HUES6 (cell line): Measurements from ENCODE around the gene RBM7.

Experiments
- H3K27ac ChIP-seq: 2 replicates; pipeline ENCODE4 v1.7.0; 2013; ENCODE audit warnings: low read depth, mild to moderate bottlenecking, low read length, inconsistent platforms
- H3K27me3 ChIP-seq: 2 replicates; pipeline ENCODE4 v1.6.1; 2013; ENCODE audit warnings: low read length; ENCODE audit not compliant: control insufficient read depth, insufficient read depth
- H3K36me3 ChIP-seq: 2 replicates; pipeline ENCODE4 v1.6.1; 2013; ENCODE audit warnings: low read length; ENCODE audit not compliant: control insufficient read depth, insufficient read depth
- H3K4me1 ChIP-seq: 2 replicates; pipeline ENCODE4 v1.6.1; 2013; ENCODE audit warnings: low read length; ENCODE audit not compliant: control insufficient read depth, insufficient read depth
- H3K4me3 ChIP-seq: 2 replicates; pipeline ENCODE4 v1.5.1; 2013; ENCODE audit warnings: low read depth, low read length
- H3K9ac ChIP-seq: one replicate; pipeline ENCODE4 v1.6.1; 2013; ENCODE audit warnings: mild to moderate bottlenecking, low read length
- H3K9me3 ChIP-seq: 2 replicates; pipeline ENCODE4 v1.6.1; 2013; ENCODE audit warnings: low read depth, low read length; ENCODE audit not compliant: control insufficient read depth, insufficient read depth

The RBM7 gene

DNA sequence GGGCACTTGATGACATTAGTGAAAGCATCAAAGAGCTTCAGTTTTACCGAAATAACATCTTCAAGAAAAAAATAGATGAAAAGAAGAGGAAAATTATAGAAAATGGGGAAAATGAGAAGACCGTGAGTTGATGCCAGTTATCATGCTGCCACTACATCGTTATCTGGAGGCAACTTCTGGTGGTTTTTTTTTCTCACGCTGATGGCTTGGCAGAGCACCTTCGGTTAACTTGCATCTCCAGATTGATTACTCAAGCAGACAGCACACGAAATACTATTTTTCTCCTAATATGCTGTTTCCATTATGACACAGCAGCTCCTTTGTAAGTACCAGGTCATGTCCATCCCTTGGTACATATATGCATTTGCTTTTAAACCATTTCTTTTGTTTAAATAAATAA lies 49.4 kb downstream of the RBM7 start:
- Histone ChIP-seq H3K9me3 (no peaks in the 10 kb centered on the region), H3K4me1 (no peaks in the 10 kb centered on the region), H3K36me3 (peaks cover 84% of the 10 kb centered on the region), H3K4me3 (no peak overlapping the region), H3K27me3 (no peaks in the 10 kb centered on the region), H3K27ac (no peak overlapping the region), H3K9ac (no peak overlapping the region)

DNA sequence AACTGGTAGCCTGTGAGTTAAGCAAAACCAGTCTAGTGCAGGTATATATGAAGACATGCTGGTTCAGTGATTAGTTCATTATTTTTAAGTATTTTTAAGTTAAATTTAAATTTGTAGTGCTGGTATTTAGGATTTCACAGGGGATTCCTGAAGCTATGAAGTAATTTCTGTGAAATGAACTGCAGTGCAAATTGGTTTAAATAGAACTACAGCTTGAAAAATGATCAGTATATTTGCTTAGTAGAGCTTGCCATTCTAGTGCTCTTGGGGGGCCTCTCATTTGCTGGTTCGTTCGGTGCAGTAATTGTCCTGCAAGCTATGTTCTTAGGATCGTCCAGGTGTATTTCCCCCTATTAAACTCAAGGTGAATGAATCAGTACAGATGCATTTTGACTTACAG lies 51.9 kb downstream of the RBM7 start:
- Histone ChIP-seq H3K4me1 (0 out of 2 replicates have a peak, but pooled peaks cover 10% of the 10 kb centered on the region), H3K27me3 (no peaks in the 10 kb centered on the region), H3K4me3 (no peak overlapping the region), H3K9me3 (no peaks in the 10 kb centered on the region), H3K27ac (no peak overlapping the region), H3K36me3 (peaks cover 66% of the 10 kb centered on the region), H3K9ac (no peak overlapping the region)
